IPS DF 4.7 (cell line): ENCODE measurements around the gene DGKQ.

ENCODE experiments used
- DNase-seq: peaks from one replicate; pipeline ENCODE4 v3.0.0-alpha.2; 2013; ENCODE audit warnings: low spot score; ENCODE audit errors: extremely low read depth

Gene DGKQ

GRCh38 chr4:996030-996996 is 22.9 kb upstream of the DGKQ start:
- DNase-seq = no peak

DNA sequence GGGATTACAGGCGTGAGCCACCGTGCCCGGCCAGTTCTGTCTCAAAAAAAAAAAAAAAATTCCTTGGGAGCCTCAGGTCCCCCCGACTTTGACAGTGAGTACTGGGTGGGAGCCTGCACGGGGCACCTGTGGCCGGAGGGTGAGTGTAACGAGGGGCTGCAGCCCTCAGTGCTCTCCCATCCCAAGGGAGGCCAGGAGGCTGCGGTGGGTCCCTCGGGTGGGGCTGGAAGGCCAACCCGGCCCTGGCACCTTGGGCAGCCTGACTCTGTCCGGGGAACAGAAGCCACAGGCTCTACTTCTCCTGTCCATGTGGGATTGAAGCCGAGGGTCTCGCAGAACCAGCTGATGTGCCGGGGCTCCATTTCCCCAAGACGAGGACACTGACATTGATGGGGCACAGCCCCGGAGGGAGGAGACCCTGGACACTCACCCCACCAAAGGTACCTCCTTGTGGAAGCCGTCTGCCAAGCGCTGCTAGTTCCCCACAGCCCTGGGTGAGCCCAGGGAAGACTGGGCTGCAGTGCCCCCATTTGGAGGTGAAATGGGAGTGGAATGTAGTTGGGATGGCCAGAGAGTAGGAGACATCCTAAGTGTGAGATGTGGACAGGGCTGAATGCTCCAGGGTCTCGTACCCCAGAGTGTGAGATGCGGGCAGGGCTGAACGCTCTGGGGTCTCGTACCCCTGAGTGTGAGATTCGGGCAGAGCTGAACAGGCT is 22.1 kb upstream of the DGKQ start:
- DNase-seq = no peak

DNA sequence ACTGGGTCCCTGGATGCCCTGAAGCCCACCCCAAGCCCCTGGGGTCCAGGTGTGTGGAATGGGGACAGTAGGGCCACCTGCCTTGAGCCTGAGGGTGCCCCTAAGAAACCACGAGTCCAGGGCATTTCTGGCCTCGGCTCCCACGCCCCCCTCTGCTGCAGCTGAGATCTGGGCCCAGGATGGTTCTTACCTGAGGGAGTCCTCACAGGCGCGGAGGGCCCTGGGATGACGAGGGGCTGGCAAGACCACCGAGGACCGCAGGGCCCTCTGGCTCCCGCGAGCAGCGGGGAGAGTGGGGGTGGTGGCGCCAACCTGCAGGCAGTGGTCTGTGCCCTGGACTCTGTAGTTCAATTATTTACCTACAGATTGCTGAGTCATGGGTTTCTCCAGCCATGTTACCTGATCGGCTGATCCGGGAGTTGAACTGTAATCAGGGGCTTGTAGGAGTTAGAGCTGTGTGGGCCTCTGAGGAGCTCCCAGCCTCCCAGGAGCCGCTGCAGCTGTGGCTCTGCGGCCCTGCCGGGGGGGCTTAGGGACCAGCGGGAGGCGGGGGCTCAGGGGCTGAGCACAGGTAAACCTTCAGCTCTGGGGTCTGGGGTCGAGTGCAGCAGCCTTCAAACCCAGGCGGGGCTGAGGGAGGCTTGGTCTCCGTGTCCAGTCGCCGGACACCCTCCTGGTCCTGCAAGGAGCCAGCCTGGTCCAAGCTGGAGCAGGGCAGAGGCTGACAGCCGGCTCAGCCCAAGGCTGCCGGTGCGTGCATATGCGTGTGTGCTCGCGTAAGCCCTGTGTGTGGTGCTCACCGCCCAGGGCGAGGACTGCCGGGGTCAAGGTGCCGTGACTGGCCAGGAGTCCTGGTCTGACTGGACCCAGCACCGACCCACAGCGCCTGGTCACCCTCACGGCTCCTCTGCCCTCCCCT is 20.0 kb upstream of the DGKQ start, which contains the start of gene SLC26A1:
TSS of gene SLC26A1 (minus strand) at position 294 of the 919 bp plus-strand sequence. CDS start 1,701 bp downstream, outside the sequence.
- DNase-seq = no peak

GRCh38 chr4:992297-993110 is 19.1 kb upstream of the DGKQ start:
- DNase-seq = no peak

GRCh38 chr4:991451-992296 is 18.3 kb upstream of the DGKQ start:
- DNase-seq = no peak

DNA sequence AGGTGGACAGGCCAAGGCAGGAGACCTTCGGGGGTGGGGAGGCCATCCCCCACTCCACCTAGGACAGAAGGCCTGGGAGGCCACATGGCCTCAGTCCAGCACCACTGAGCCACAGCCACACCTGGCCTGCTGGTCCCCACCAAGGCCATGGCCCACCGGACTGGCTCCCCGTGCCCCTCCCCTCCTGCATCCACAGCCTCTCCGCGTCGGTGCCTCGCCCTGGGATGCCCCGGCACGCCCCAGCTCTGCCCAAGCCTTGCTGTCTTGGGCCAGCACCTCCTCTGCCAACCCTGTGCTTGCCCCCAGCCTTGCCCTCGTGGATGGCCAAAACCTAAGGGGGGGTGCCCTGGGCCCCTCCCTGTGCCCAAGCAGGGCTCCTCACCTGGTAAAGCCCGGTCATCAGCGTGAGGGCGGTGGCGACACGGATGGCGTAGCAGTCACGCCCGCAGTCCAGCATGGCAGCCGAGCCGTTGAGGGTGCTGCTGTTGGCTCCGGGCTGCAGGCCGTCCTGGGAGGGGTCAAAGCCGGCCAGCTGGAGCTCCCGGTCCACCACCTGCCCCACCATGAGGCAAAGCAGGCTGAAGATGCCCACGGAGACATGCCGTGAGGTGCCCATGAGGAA is 17.5 kb upstream of the DGKQ start:
- no peak for DNase-seq

GRCh38 chr4:989722-990471 is 16.5 kb upstream of the DGKQ start:
- no peak for DNase-seq

GRCh38 chr4:988726-989721 is 15.7 kb upstream of the DGKQ start:
- DNase-seq = no peak

GRCh38 chr4:987624-988513 is 14.5 kb upstream of the DGKQ start:
- no peak for DNase-seq

DNA sequence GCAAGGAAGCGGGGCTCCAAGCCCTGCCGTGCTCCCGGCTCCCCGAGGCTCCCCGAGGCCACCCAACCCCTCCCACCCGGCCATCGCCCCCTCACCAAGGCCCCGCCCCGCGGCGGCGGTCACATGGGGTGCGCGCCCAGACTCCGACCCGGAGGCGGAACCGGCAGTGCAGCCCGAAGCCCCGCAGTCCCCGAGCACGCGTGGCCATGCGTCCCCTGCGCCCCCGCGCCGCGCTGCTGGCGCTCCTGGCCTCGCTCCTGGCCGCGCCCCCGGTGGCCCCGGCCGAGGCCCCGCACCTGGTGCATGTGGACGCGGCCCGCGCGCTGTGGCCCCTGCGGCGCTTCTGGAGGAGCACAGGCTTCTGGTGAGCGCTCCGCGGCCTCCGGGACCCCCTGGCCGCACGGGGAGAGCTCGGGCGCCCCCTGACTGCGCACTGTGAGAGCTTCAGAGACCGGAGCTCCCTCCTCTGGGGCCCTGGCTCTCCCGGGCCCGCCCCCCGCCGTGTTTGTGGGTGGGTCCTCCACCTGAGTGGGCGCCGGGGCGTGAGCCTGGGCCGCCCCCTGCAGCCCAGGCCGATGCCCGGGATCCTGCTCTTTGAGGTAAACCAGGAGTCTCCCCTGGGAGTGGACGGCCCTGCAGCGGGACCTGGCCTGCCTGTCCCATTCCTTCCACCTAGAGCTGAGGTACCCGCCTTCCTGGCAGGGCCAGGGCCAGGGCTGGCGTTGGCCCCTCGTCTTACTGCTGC is 13.7 kb upstream of the DGKQ start, which contains the start of gene IDUA:
TSS of gene IDUA (plus strand) at position 166 of the 745 bp plus-strand sequence. CDS start at position 207, 41 bp downstream.
- no peak for DNase-seq

DNA sequence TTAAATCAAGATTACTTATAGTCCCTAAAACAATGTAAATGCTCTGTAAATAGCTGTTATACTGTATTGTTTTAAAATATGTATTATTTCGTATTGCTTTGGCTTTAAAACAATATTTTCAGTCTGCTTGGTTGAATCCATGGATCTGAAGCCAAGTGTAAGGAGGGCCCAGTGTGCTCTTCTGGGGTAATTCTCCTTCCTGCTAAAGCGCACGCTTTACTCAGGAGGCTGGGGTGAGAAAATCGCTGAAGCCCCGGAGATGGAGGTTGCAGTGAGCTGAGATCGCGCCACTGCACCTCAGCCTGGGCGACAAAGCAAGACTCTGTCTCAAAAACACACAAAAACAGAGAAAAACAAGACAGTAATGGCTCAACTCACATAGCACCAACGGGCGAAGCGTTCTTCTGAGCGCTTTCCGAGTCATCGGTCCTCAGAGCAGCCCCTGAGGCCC is 13.1 kb upstream of the DGKQ start:
- DNase-seq = no peak

- DNase-seq = no peak
Observed at GRCh38 chr4:985123-985830, 11.9 kb upstream of the DGKQ start.

- DNase-seq = no peak
Observed at GRCh38 chr4:984336-985054, 11.1 kb upstream of the DGKQ start.

GRCh38 chr4:982814-983213 is 9.4 kb upstream of the DGKQ start:
- DNase-seq = no peak
